CD14-positive monocyte (primary cell): ENCODE results near the gene DEPDC4. TPM values are rescaled to one million over a fixed set of nuclear protein-coding genes. Genes with fewer than 3 reads are reported as not detected.
"Not testable (repeated sequence)": the region's sequence is repeated elsewhere in the genome, so short reads cannot be mapped to it uniquely, and the experiment has no call there.

Source experiments
- DNase-seq, 3 donors: peaks; one replicate each; pipeline ENCODE4 v3.0.0-alpha.2; 2011 to 2022
- H2AFZ ChIP-seq: 2 replicates; pipeline ENCODE4 v1.6.0; 2012; ENCODE audit warnings: mild to moderate bottlenecking, low read depth, low read length, inconsistent platforms; ENCODE audit not compliant: insufficient read depth, poor library complexity, severe bottlenecking
- H3K27ac ChIP-seq, 2 donors: 1 replicate in 1 of 2; 2 replicates in 1 of 2; pipeline ENCODE4 v1.5.1; 2012 to 2013; ENCODE audit warnings: low read length in 2 of 2, control low read depth in 1 of 2, inconsistent platforms in 1 of 2, low read depth in 1 of 2, mild to moderate bottlenecking in 1 of 2
- H3K27me3 ChIP-seq, 2 donors: one replicate each; pipeline versions ENCODE4 v1.6.0 to v1.6.1; 2011 to 2013; ENCODE audit warnings: low read length in 2 of 2; ENCODE audit not compliant: control insufficient read depth in 2 of 2, insufficient read depth in 2 of 2
- H3K36me3 ChIP-seq, 2 donors: replicated peaks in 1 of 2; 1 replicate in 1 of 2; 2 replicates in 1 of 2; pipeline versions ENCODE4 v1.5.1 to v1.6.1; 2012 to 2013; ENCODE audit warnings: low read length in 2 of 2, control low read depth in 1 of 2, inconsistent platforms in 1 of 2, mild to moderate bottlenecking in 1 of 2; ENCODE audit not compliant: insufficient read depth in 2 of 2, control insufficient read depth in 1 of 2
- H3K4me1 ChIP-seq, 2 donors: 1 replicate in 1 of 2; 2 replicates in 1 of 2; pipeline versions ENCODE4 v1.5.1 to v1.6.1; 2012 to 2013; ENCODE audit warnings: low read length in 2 of 2, control low read depth in 1 of 2, inconsistent platforms in 1 of 2, mild to moderate bottlenecking in 1 of 2, moderate library complexity in 1 of 2; ENCODE audit not compliant: insufficient read depth in 2 of 2, control insufficient read depth in 1 of 2
- H3K4me2 ChIP-seq: replicated peaks from 2 replicates; pipeline ENCODE3; 2012; ENCODE audit warnings: low read length, moderate library complexity, mild to moderate bottlenecking; ENCODE audit not compliant: poor library complexity, severe bottlenecking; ENCODE audit errors: extremely low read depth
- H3K4me3 ChIP-seq, 3 experiments: fragments of 200-600 bp in 1 of 3; sonication (generic) in 1 of 3; replicated peaks in 1 of 3; 1 replicate in 2 of 3; 2 replicates in 1 of 3; pipeline ENCODE4 v1.5.1; 2011 to 2013; ENCODE audit warnings: low read length in 3 of 3, mild to moderate bottlenecking in 3 of 3, control low read depth in 2 of 3, low read depth in 2 of 3, inconsistent platforms in 1 of 3, moderate library complexity in 1 of 3
- H3K79me2 ChIP-seq: 2 replicates; pipeline ENCODE4 v1.6.0; 2012; ENCODE audit warnings: mild to moderate bottlenecking, control low read depth, inconsistent platforms, low read length, moderate library complexity; ENCODE audit not compliant: insufficient read depth
- H3K9ac ChIP-seq: 2 replicates; pipeline ENCODE4 v1.6.0; 2017; ENCODE audit warnings: low read length, mild to moderate bottlenecking; ENCODE audit not compliant: insufficient read depth, poor library complexity, severe bottlenecking
- H3K9me3 ChIP-seq, 2 donors: replicated peaks in 1 of 2; 1 replicate in 1 of 2; 2 replicates in 1 of 2; pipeline versions ENCODE4 v1.5.1 to v1.6.1; 2012 to 2013; ENCODE audit warnings: low read length in 2 of 2, control low read depth in 1 of 2; ENCODE audit not compliant: control insufficient read depth in 1 of 2, insufficient read depth in 1 of 2
- H4K20me1 ChIP-seq: 2 replicates; pipeline ENCODE4 v1.6.0; 2012; ENCODE audit warnings: mild to moderate bottlenecking, low read length, control low read depth, moderate library complexity; ENCODE audit not compliant: insufficient read depth
- H3K27ac Mint-ChIP-seq, 7 donors: one replicate each; pipeline ENCODE4 v1.8.0; 2020; ENCODE audit warnings: mild to moderate bottlenecking in 7 of 7, mixed read lengths in 7 of 7, moderate library complexity in 6 of 7, inconsistent platforms in 2 of 7
- H3K27me3 Mint-ChIP-seq, 3 donors: one replicate each; pipeline ENCODE4 v1.8.0; 2021 to 2022; ENCODE audit warnings: low read depth in 3 of 3, mild to moderate bottlenecking in 3 of 3, mixed read lengths in 3 of 3, moderate library complexity in 3 of 3, inconsistent platforms in 1 of 3
- H3K36me3 Mint-ChIP-seq, 2 donors: one replicate each; pipeline ENCODE4 v1.8.0; 2020; ENCODE audit warnings: mixed read lengths in 2 of 2, inconsistent platforms in 1 of 2, mild to moderate bottlenecking in 1 of 2
- H3K4me1 Mint-ChIP-seq: one replicate; pipeline ENCODE4 v1.8.0; 2020; ENCODE audit warnings: mild to moderate bottlenecking, mixed read lengths
- H3K4me3 Mint-ChIP-seq, 2 donors: one replicate each; pipeline ENCODE4 v1.8.0; 2020; ENCODE audit warnings: mild to moderate bottlenecking in 2 of 2, mixed read lengths in 2 of 2, moderate library complexity in 1 of 2
- H3K9me3 Mint-ChIP-seq, 7 donors: one replicate each; pipeline ENCODE4 v1.8.0; 2020 to 2022; ENCODE audit warnings: mixed read lengths in 7 of 7, mild to moderate bottlenecking in 6 of 7, moderate library complexity in 6 of 7, inconsistent platforms in 2 of 7
- CTCF ChIP-seq: fragments of 200-600 bp; IDR thresholded peaks from one replicate; pipeline ENCODE4 v1.8.0; 2022; ENCODE audit warnings: antibody characterized with exemption, mild to moderate bottlenecking
- WGBS: methylation state at CpG from one replicate; pipeline ENCODE4 v1.1.5; 2013; ENCODE audit warnings: missing lambda C conversion rate; ENCODE audit not compliant: insufficient coverage; 5-methylcytosine and 5-hydroxymethylcytosine counted together
- intact Hi-C, 2 donors: fragments of 100-400 bp; cut with micrococcal nuclease; formaldehyde crosslinking; loops; one replicate each; pipeline versions ENCODE4 v1.15.0 to v1.15.1; 2023
- polyA plus RNA-seq, 3 donors: library from polyadenylated mRNA; depleted of rRNA in 1 of 3; unstranded in 2 of 3; stranded (reverse) in 1 of 3; fragments of 300-500 nt in 2 of 3; fragments of >200 nt in 1 of 3; fragmentation: Illumina TruSeq in 2 of 3; gene quantifications; 1 replicate in 2 of 3; 2 replicates in 1 of 3; pipeline ENCODE4 v1.2.3, GENCODE V29; 2012 to 2021

The DEPDC4 gene
- polyA plus RNA-seq, 3 donors: 0.25 TPM; not detected in 2

GRCh38 chr12:100234166-100234565 lies 32.7 kb downstream of the DEPDC4 start:
- Mint-ChIP-seq H3K4me3 (no peak overlapping the region), H3K27ac (peak overlapping the region in 1 of 7 donors; percentile 25), H3K4me1 (peaks cover 9% of the 10 kb centered on the region), H3K36me3 (no peaks in the 10 kb centered on the region), H3K27me3 (peaks cover 0 to 2% (median 2%) of the 10 kb centered on the region in 3 donors), H3K9me3 (no peaks in the 10 kb centered on the region)
- H3K27me3 ChIP-seq: no peaks in the 10 kb centered on the region
- H3K36me3 ChIP-seq: no peaks in the 10 kb centered on the region
- DNase-seq: no peak
- H3K9ac ChIP-seq: no peak overlapping the region
- no peaks in the 10 kb centered on the region for H4K20me1 ChIP-seq
- H3K79me2 ChIP-seq: no peaks in the 10 kb centered on the region
- H3K4me3 ChIP-seq: no peak overlapping the region
- intact Hi-C loops: no loop called here
- 90% methylated on average over 3 of the region's 3 CpGs for WGBS
- H2AFZ ChIP-seq: no peak overlapping the region
- no peaks in the 10 kb centered on the region for H3K9me3 ChIP-seq
- H3K4me2 ChIP-seq: no peak overlapping the region
- H3K27ac ChIP-seq: no peak overlapping the region
- no peak for TF ChIP-seq CTCF
- H3K4me1 ChIP-seq: peaks cover 0 to 3% of the 10 kb centered on the region in 2 donors

- H3K4me1 ChIP-seq, H3K4me1 Mint-ChIP-seq, H4K20me1 ChIP-seq, H3K4me3 Mint-ChIP-seq, H3K36me3 ChIP-seq, H3K4me2 ChIP-seq, DNase-seq, H3K9me3 Mint-ChIP-seq, H3K27me3 ChIP-seq, H3K9ac ChIP-seq, H3K27me3 Mint-ChIP-seq, H3K4me3 ChIP-seq, H3K27ac ChIP-seq, H3K79me2 ChIP-seq, H2AFZ ChIP-seq, intact Hi-C loops, H3K9me3 ChIP-seq, H3K36me3 Mint-ChIP-seq: not testable (repeated sequence)
- peak overlapping the region in 1 of 7 donors; percentile 24 for H3K27ac Mint-ChIP-seq
- WGBS: no CpG with 5 or more reads among the region's 3 CpGs
Observed at GRCh38 chr12:100231873-100232272, 35.0 kb downstream of the DEPDC4 start.
